Measurements from ENCODE around the gene ZNF792.

The ZNF792 gene

GRCh38 chr19:34957830-34958751 is 5.9 kb downstream of the ZNF792 start:
- TF ChIP-seq FOXP2 (optimal IDR thresholded peaks at IDR 0.05; ENCODE audit: control extremely low read depth, extremely low read length, insufficient read depth) (no peak), EZH2 (IDR thresholded peaks at IDR 0.05) (no peak), POLR2AphosphoS5 (IDR thresholded peaks at IDR 0.05; ENCODE audit: borderline replicate concordance, low read depth, low read length) (no peak)
- no peak overlapping the region for H3K27ac ChIP-seq
- no peak overlapping the region for H3K9ac ChIP-seq (ENCODE audit: insufficient read length)
- H3K36me3 ChIP-seq (ENCODE audit: insufficient read depth, low read length): no peaks in the 10 kb centered on the region
- no peak overlapping the region for H3K4me3 ChIP-seq
- DNase-seq (ENCODE audit: low read depth, low spot score): no peak
- peaks cover 8% of the 10 kb centered on the region; the same call in 1 of the 2 replicates for H3K9me3 ChIP-seq (ENCODE audit: low read depth, low read length)

DNA sequence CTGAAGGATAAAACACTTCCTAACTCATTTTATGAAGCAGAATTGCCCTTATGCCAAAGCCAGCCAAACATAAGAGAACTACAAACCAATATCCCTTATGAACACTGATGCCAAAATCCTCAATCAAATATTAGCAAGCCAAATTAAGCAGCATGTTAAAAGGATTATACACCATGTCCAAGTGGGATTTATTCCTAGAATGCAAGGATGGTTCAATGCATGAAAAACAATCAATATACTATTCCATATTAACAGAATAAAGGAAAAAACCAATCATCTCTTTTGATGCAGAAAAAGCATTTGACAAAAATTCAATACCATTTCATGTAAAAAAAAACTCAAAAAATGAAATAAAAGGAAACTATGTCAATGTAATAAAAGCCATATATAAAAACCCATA is 10.9 kb downstream of the ZNF792 start:
- no peak overlapping the region for H3K27ac ChIP-seq
- DNase-seq (ENCODE audit: low read depth, low spot score): no peak
- TF ChIP-seq FOXP2 (optimal IDR thresholded peaks at IDR 0.05; ENCODE audit: control extremely low read depth, extremely low read length, insufficient read depth) (no peak), EZH2 (IDR thresholded peaks at IDR 0.05) (no peak), POLR2AphosphoS5 (IDR thresholded peaks at IDR 0.05; ENCODE audit: borderline replicate concordance, low read depth, low read length) (no peak)
- H3K9ac ChIP-seq (ENCODE audit: insufficient read length): no peak overlapping the region
- H3K4me3 ChIP-seq: no peak overlapping the region
- 0 out of 2 replicates have a peak, but pooled peaks cover 4% of the 10 kb centered on the region for H3K9me3 ChIP-seq (ENCODE audit: low read depth, low read length)
- H3K36me3 ChIP-seq (ENCODE audit: insufficient read depth, low read length): no peaks in the 10 kb centered on the region

GRCh38 chr19:34943861-34944573 is 20.0 kb downstream of the ZNF792 start:
- H3K27ac ChIP-seq: no peak overlapping the region
- TF ChIP-seq FOXP2 (optimal IDR thresholded peaks at IDR 0.05; ENCODE audit: control extremely low read depth, extremely low read length, insufficient read depth) (no peak), POLR2AphosphoS5 (IDR thresholded peaks at IDR 0.05; ENCODE audit: borderline replicate concordance, low read depth, low read length) (no peak), EZH2 (IDR thresholded peaks at IDR 0.05) (no peak)
- H3K9me3 ChIP-seq (ENCODE audit: low read depth, low read length): peaks cover 12% of the 10 kb centered on the region
- H3K9ac ChIP-seq (ENCODE audit: insufficient read length): no peak overlapping the region
- DNase-seq (ENCODE audit: low read depth, low spot score): no peak
- H3K4me3 ChIP-seq: no peak overlapping the region
- peaks cover 18% of the 10 kb centered on the region for H3K36me3 ChIP-seq (ENCODE audit: insufficient read depth, low read length)

DNA sequence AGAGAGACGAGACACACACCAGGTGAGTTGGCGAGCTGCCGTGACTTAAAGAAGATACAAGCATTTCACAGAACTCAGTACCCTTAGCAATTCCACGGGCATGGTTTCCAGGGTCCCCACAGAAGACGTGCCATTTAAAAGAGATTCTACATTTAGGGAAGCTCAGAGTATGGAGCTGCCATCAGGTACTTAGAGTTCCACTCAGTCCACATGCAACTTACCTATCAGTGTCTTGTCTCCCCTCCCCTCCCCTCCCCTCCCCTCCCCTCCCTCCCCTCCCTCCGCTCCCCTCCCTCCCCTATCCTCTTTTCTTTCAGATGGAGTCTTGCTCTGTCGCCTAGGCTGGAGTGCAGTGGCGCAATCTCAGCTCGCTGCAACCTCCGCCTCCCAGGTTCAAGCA is 25.1 kb downstream of the ZNF792 start:
- TF ChIP-seq POLR2AphosphoS5 (IDR thresholded peaks at IDR 0.05; ENCODE audit: borderline replicate concordance, low read depth, low read length) (no peak), FOXP2 (optimal IDR thresholded peaks at IDR 0.05; ENCODE audit: control extremely low read depth, extremely low read length, insufficient read depth) (no peak), EZH2 (IDR thresholded peaks at IDR 0.05) (no peak)
- H3K9me3 ChIP-seq (ENCODE audit: low read depth, low read length): peaks cover 6% of the 10 kb centered on the region; the same call in 1 of the 2 replicates
- DNase-seq (ENCODE audit: low read depth, low spot score): no peak
- H3K27ac ChIP-seq: no peak overlapping the region
- H3K36me3 ChIP-seq (ENCODE audit: insufficient read depth, low read length): peaks cover 14% of the 10 kb centered on the region
- no peak overlapping the region for H3K4me3 ChIP-seq
- H3K9ac ChIP-seq (ENCODE audit: insufficient read length): no peak overlapping the region

GRCh38 chr19:34936184-34936583 is 27.8 kb downstream of the ZNF792 start:
- Histone ChIP-seq H3K9ac (ENCODE audit: insufficient read length) (no peak overlapping the region), H3K4me3 (no peak overlapping the region), H3K9me3 (ENCODE audit: low read depth, low read length) (no peaks in the 10 kb centered on the region), H3K36me3 (ENCODE audit: insufficient read depth, low read length) (peaks cover 18% of the 10 kb centered on the region; the same call in 1 of the 2 replicates), H3K27ac (no peak overlapping the region)
- no peak for DNase-seq (ENCODE audit: low read depth, low spot score)
- no peak for TF ChIP-seq POLR2AphosphoS5 (IDR thresholded peaks at IDR 0.05; ENCODE audit: borderline replicate concordance, low read depth, low read length)
- no peak for TF ChIP-seq FOXP2 (optimal IDR thresholded peaks at IDR 0.05; ENCODE audit: control extremely low read depth, extremely low read length, insufficient read depth)
- no peak for TF ChIP-seq EZH2 (IDR thresholded peaks at IDR 0.05)

DNA sequence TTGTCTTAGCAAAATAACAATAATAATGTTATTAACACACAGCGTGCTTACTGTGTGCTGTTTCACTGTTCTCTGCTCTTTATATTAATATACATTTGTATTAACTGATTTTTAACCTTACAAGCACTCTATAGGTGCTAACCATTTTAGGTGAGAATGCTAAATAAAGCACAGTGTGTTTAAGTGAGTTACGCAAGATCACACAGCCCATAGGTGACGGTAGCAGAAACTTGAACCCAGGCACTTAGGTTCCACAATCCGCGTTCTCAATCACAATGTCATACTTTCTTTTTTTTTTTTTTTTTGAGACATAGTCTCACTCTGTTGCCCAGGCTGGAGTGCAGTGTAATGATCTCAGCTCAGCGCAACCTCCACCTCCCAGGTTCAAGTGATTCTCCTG is 31.5 kb downstream of the ZNF792 start:
- TF ChIP-seq POLR2AphosphoS5 (IDR thresholded peaks at IDR 0.05; ENCODE audit: borderline replicate concordance, low read depth, low read length) (no peak), EZH2 (IDR thresholded peaks at IDR 0.05) (no peak), FOXP2 (optimal IDR thresholded peaks at IDR 0.05; ENCODE audit: control extremely low read depth, extremely low read length, insufficient read depth) (no peak)
- H3K36me3 ChIP-seq (ENCODE audit: insufficient read depth, low read length): peaks cover 20% of the 10 kb centered on the region
- no peak for DNase-seq (ENCODE audit: low read depth, low spot score)
- H3K27ac ChIP-seq: no peak overlapping the region
- no peak overlapping the region for H3K4me3 ChIP-seq
- no peak overlapping the region for H3K9ac ChIP-seq (ENCODE audit: insufficient read length)
- no peaks in the 10 kb centered on the region for H3K9me3 ChIP-seq (ENCODE audit: low read depth, low read length)

GRCh38 chr19:34926685-34927375 is 37.2 kb downstream of the ZNF792 start, which contains the start of gene ZNF30:
ZNF30 (plus strand) TSS chr19:34926903; CDS start chr19:34929948, 3,045 bp downstream.
- H3K27ac ChIP-seq: no peak within 1 kb of the TSS
- peak within 1 kb of the TSS; percentile 75 for H3K9ac ChIP-seq (ENCODE audit: insufficient read length)
- H3K9me3 ChIP-seq (ENCODE audit: low read depth, low read length): no peaks in the 10 kb centered on the region
- TF ChIP-seq FOXP2 (optimal IDR thresholded peaks at IDR 0.05; ENCODE audit: control extremely low read depth, extremely low read length, insufficient read depth) (no peak), POLR2AphosphoS5 (IDR thresholded peaks at IDR 0.05; ENCODE audit: borderline replicate concordance, low read depth, low read length) (peak; percentile 81)
- peaks cover 7% of the 10 kb centered on the region for H3K36me3 ChIP-seq (ENCODE audit: insufficient read depth, low read length)
- DNase-seq (ENCODE audit: low read depth, low spot score): no peak
- peak within 1 kb of the TSS; percentile 84 for H3K4me3 ChIP-seq

GRCh38 chr19:34926361-34926684 is 37.7 kb downstream of the ZNF792 start:
- H3K4me3 ChIP-seq: peak overlapping the region; percentile 84
- peaks cover 4% of the 10 kb centered on the region; the same call in 1 of the 2 replicates for H3K36me3 ChIP-seq (ENCODE audit: insufficient read depth, low read length)
- H3K9me3 ChIP-seq (ENCODE audit: low read depth, low read length): no peaks in the 10 kb centered on the region
- H3K27ac ChIP-seq: no peak overlapping the region
- DNase-seq (ENCODE audit: low read depth, low spot score): no peak
- H3K9ac ChIP-seq (ENCODE audit: insufficient read length): peak overlapping the region; percentile 75
- TF ChIP-seq FOXP2 (optimal IDR thresholded peaks at IDR 0.05; ENCODE audit: control extremely low read depth, extremely low read length, insufficient read depth): no peak
- TF ChIP-seq POLR2AphosphoS5 (IDR thresholded peaks at IDR 0.05; ENCODE audit: borderline replicate concordance, low read depth, low read length): no peak
- TF ChIP-seq EZH2 (IDR thresholded peaks at IDR 0.05): no peak
